HUES48 (cell line): ENCODE data around the gene METTL2B.
"Not testable (repeated sequence)": the region's sequence is repeated elsewhere in the genome, so short reads cannot be mapped to it uniquely, and the experiment has no call there.

Experiments
- H3K27ac ChIP-seq: one replicate; pipeline ENCODE4 v1.7.0; 2013; ENCODE audit warnings: low read depth, low read length, inconsistent platforms
- H3K27me3 ChIP-seq: 2 replicates; pipeline ENCODE4 v1.6.1; 2013; ENCODE audit warnings: mild to moderate bottlenecking, low read length; ENCODE audit not compliant: control insufficient read depth, insufficient read depth
- H3K36me3 ChIP-seq: 2 replicates; pipeline ENCODE4 v1.6.1; 2013; ENCODE audit warnings: low read length; ENCODE audit not compliant: control insufficient read depth, insufficient read depth
- H3K4me1 ChIP-seq: 2 replicates; pipeline ENCODE4 v1.6.1; 2013; ENCODE audit warnings: mild to moderate bottlenecking, low read length; ENCODE audit not compliant: control insufficient read depth, insufficient read depth
- H3K4me3 ChIP-seq: 2 replicates; pipeline ENCODE4 v1.5.1; 2013; ENCODE audit warnings: mild to moderate bottlenecking, low read depth, low read length
- H3K9ac ChIP-seq: 2 replicates; pipeline ENCODE4 v1.6.1; 2013; ENCODE audit warnings: mild to moderate bottlenecking, low read depth, low read length, moderate library complexity
- H3K9me3 ChIP-seq: 2 replicates; pipeline ENCODE4 v1.6.1; 2013; ENCODE audit warnings: low read length; ENCODE audit not compliant: control insufficient read depth, insufficient read depth

The METTL2B gene

DNA sequence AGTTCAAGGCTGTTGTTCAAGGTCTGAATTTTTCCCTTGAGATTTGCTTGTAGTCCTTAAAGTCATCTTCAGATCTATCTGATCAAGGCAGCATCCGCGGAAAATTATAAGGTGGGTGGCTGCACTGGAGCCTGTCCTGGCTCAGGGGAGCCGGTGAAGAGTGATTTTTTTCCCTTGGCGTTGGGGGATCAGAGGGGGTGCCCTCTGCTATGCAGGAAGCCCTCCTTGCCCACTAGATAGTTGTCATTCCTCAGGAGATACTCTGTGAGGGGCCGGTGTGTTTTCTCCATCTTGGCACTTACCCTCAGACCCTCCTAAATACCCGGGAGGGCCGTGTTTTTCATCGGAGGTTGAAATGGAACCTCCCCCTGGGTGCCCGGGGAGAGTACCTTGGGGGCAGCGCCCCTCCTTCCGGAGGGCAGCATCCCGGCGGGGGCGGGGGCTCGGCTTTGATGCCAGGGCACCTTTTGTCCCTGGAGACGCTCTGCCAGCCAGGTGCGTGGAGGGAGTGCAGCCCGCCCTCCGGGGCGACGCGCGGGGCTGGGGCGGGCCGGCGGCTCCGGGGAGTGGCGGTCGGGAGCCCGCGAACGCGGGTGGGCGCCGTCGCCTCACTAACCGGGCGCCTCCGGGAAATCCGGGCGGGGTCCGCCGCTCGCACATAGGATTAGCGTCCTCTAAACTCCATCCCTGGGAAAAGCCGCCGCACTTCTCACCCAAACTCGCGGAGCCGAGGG, 53.7 kb downstream of the METTL2B start:
- H3K27ac ChIP-seq = peak overlapping the region; percentile 64
- H3K9ac ChIP-seq = not testable (repeated sequence)
- peak overlapping the region; percentile 66 for H3K4me3 ChIP-seq

GRCh38 chr7:128530855-128531104, 54.2 kb downstream of the METTL2B start:
- H3K27me3 ChIP-seq = no peaks in the 10 kb centered on the region
- no peak overlapping the region; the same call in 1 of the 2 replicates for H3K9ac ChIP-seq
- H3K4me1 ChIP-seq = peaks cover 6% of the 10 kb centered on the region; the same call in 1 of the 2 replicates
- H3K4me3 ChIP-seq = peak overlapping the region; percentile 66
- H3K36me3 ChIP-seq = peaks cover 12% of the 10 kb centered on the region
- H3K27ac ChIP-seq = peak overlapping the region; percentile 64
- no peaks in the 10 kb centered on the region for H3K9me3 ChIP-seq

More for the DNA sequence above, 53.7 kb downstream of the METTL2B start:
- H3K36me3 ChIP-seq, H3K9me3 ChIP-seq, H3K27me3 ChIP-seq, H3K4me1 ChIP-seq: not testable (repeated sequence)

- H3K9me3 ChIP-seq, H3K27me3 ChIP-seq, H3K4me1 ChIP-seq: not testable (repeated sequence)
- H3K4me3 ChIP-seq = peak overlapping the region; percentile 78
- peak overlapping the region; percentile 80 for H3K27ac ChIP-seq
- H3K36me3 ChIP-seq = peaks cover 12% of the 10 kb centered on the region
- H3K9ac ChIP-seq = peak overlapping the region; percentile 78; the same call in 1 of the 2 replicates
These were observed 54.8 kb downstream of the METTL2B start for GRCh38 chr7:128531105-128531954.

DNA sequence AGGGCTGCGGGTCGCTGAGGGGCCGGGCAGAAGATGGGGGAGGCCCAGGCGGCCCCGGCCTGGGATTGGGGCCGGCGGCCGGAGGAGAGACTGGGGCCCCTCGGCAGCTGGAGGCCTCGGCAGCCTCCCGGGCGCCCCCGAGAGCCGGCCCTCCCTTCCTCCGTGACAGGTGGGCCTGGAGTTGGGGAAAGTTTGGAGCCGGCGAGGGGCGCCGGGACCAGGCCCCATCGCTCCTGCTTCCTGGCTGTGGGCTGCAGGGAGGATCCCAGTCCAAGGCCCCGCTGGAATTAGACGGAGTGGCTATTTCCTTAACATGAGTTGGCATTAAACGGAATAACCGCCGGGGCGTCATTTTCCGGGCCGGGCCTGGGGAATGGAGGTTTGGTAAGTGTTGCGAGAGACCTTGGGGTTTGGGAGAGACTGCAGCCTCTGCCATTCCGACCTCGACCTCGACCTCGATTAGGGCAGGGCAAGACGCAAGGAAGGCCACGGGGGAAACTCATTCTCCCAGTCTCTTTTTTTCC, 55.5 kb downstream of the METTL2B start:
- H3K4me1 ChIP-seq, H3K27me3 ChIP-seq, H3K9me3 ChIP-seq: not testable (repeated sequence)
- peak overlapping the region; percentile 78 for H3K9ac ChIP-seq
- H3K4me3 ChIP-seq = peak overlapping the region; percentile 78
- peaks cover 12% of the 10 kb centered on the region for H3K36me3 ChIP-seq
- H3K27ac ChIP-seq = peak overlapping the region; percentile 80

- not testable (repeated sequence) for H3K27ac ChIP-seq, H3K27me3 ChIP-seq, H3K9ac ChIP-seq, H3K9me3 ChIP-seq, H3K4me1 ChIP-seq
- H3K4me3 ChIP-seq = peak overlapping the region; percentile 78
- peaks cover 12% of the 10 kb centered on the region for H3K36me3 ChIP-seq
These were observed 56.4 kb downstream of the METTL2B start for GRCh38 chr7:128532956-128533355.

DNA sequence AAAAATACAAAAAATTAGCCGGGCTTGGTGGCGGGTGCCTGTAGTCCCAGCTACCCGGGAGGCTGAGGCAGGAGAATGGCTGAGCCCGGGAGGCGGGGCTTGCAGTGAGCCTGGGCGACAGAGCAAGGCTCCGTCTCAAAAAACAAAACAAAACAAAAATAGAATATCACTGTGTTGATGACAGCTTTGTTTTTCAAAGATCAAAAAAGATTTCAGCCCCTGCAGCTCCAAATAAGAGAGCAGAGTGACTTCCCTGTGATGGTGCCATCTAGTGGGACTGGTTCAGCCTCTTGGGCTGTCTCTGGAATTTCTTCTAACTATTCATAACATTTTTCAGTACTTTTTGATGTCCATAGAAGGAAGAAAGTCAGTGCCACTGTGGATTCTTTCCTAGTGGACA, 60.9 kb downstream of the METTL2B start:
- not testable (repeated sequence) for H3K9ac ChIP-seq
- H3K36me3 ChIP-seq = peaks cover 21% of the 10 kb centered on the region

GRCh38 chr7:128542530-128542929, 66.0 kb downstream of the METTL2B start:
- not testable (repeated sequence) for H3K9me3 ChIP-seq, H3K9ac ChIP-seq, H3K27me3 ChIP-seq, H3K27ac ChIP-seq, H3K4me3 ChIP-seq, H3K4me1 ChIP-seq
- peaks cover 17% of the 10 kb centered on the region for H3K36me3 ChIP-seq

More for the DNA sequence above, 60.9 kb downstream of the METTL2B start:
- H3K4me1 ChIP-seq, H3K27me3 ChIP-seq, H3K9me3 ChIP-seq, H3K27ac ChIP-seq, H3K4me3 ChIP-seq: not testable (repeated sequence)

- not testable (repeated sequence) for H3K4me1 ChIP-seq, H3K9ac ChIP-seq, H3K27ac ChIP-seq, H3K4me3 ChIP-seq, H3K27me3 ChIP-seq, H3K9me3 ChIP-seq
- peaks cover 17% of the 10 kb centered on the region for H3K36me3 ChIP-seq
These were observed 66.8 kb downstream of the METTL2B start for GRCh38 chr7:128543300-128543699.

DNA sequence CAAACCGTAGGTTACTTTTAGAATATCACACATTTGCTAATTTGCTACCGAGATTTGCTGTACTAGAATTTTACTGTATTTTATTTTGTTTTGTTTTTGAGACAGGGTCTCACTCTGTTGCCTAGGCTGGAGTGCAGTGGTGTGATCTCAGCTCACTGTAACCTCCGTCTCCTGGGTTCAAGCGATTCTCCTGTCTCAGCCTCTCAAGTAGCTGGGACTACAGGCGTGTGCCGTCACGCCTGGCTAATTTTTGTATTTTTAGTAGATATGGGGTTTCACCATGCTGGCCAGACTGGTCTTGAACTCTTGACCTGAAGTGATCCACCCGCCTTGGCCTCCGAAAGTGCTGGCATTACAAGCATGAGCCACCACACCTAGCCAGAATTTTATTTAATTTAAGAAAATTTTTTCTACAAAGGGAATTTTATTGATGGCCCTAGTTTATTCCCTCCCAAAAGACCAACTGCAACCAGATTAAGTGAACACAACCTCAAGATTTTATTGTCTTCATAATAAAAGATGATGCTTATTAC, 69.8 kb downstream of the METTL2B start:
- H3K4me1 ChIP-seq, H3K4me3 ChIP-seq, H3K27me3 ChIP-seq, H3K9ac ChIP-seq, H3K9me3 ChIP-seq, H3K27ac ChIP-seq: not testable (repeated sequence)
- peaks cover 17% of the 10 kb centered on the region for H3K36me3 ChIP-seq

DNA sequence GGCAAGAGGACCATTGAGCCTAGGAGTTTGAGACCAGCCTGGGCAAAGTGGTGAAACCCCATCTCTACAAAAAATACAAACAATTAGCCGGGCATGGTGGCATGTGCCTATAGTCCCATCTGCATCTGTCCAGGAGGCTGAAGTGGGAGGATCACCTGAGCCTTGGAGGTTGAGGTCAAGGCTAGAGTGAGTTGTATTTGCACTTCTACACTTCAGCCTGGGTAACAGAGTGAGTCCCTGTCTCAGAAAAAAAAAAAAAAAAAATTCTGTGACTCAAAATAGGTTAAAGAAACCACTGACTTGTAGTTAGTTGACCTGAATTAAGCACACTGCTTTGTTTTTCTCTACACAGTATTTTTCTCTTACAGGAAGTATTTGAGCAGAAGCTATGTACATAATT, 74.4 kb downstream of the METTL2B start:
- peaks cover 12% of the 10 kb centered on the region for H3K36me3 ChIP-seq
- no peak overlapping the region for H3K27ac ChIP-seq
- H3K4me3 ChIP-seq = no peak overlapping the region
- H3K9me3 ChIP-seq = no peaks in the 10 kb centered on the region
- H3K9ac ChIP-seq = no peak overlapping the region
- no peaks in the 10 kb centered on the region for H3K27me3 ChIP-seq
- H3K4me1 ChIP-seq = no peaks in the 10 kb centered on the region

DNA sequence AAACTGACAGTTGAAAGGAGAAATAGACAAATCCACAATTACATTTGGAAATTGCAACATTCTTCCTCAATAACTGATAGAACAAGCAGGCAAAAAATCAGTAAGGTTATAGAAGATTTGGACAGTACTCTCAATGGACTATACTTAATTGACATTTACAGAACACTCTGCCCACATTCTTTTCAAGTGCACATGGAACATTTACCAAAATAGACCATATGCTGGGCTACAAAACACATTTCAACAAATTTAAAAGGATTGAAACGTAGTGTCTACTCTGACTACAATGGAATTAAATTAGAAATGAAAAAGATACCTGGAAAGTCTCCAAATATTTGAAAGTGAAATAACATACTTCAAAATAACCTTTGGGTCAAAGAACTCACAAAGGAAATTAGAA, 77.8 kb downstream of the METTL2B start:
- H3K27ac ChIP-seq, H3K9me3 ChIP-seq, H3K36me3 ChIP-seq: not testable (repeated sequence)

More for the DNA sequence above, 77.8 kb downstream of the METTL2B start:
- not testable (repeated sequence) for H3K4me3 ChIP-seq, H3K4me1 ChIP-seq, H3K27me3 ChIP-seq, H3K9ac ChIP-seq
